ENCODE measurements around the gene GALNT18.

DNA sequence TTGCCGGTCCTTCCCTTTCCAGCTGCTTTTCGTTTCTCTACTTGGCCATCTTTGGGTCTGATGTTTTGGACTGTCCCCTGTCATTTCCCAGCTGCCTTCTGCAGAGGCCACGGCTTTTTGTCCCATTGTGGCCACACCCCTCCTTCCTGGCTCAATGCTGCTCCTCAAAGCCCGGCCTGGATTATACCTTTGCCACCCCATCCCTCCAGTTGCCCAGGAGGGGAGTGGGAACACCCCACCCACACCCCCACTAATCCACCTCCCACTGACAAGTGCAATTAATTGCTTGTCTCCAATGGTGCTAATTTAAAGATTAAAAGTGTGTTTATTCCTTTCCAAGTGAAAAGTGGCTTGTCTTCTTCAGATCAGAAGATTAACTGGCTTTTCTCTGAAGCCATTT lies 234.6 kb downstream of the GALNT18 start:
- TF ChIP-seq POLR2A (IDR thresholded peaks at IDR 0.05), result no peak
- TF ChIP-seq, protein P1, sequence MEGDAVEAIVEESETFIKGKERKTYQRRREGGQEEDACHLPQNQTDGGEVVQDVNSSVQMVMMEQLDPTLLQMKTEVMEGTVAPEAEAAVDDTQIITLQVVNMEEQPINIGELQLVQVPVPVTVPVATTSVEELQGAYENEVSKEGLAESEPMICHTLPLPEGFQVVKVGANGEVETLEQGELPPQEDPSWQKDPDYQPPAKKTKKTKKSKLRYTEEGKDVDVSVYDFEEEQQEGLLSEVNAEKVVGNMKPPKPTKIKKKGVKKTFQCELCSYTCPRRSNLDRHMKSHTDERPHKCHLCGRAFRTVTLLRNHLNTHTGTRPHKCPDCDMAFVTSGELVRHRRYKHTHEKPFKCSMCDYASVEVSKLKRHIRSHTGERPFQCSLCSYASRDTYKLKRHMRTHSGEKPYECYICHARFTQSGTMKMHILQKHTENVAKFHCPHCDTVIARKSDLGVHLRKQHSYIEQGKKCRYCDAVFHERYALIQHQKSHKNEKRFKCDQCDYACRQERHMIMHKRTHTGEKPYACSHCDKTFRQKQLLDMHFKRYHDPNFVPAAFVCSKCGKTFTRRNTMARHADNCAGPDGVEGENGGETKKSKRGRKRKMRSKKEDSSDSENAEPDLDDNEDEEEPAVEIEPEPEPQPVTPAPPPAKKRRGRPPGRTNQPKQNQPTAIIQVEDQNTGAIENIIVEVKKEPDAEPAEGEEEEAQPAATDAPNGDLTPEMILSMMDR (IDR thresholded peaks at IDR 0.05), result no peak

Data from right lobe of liver (tissue), 4 donors.